IMR-90 (cell line): ENCODE results near the gene SLC25A5. TPM values are rescaled to one million over a fixed set of nuclear protein-coding genes. Genes with fewer than 3 reads are reported as not detected.

Source experiments
- ATAC-seq: fragments of 200-7000 bp; cut with Tn5 transposase; 2 replicates; pipeline ENCODE4 v1.9.1; 2020; ENCODE audit warnings: low read depth, mild to moderate bottlenecking, moderate library complexity
- BruUV-seq: library from RNA; stranded (reverse); fragments of 400-500 nt; replicated peaks from 2 replicates; lab custom pipeline; 2021; lab: Mats Ljungman, UMichigan
- CTCF ChIA-PET: fragments of 300-600 bp; formaldehyde crosslinking; extraction: SDS; loops from one replicate; lab custom pipeline; 2021; ENCODE audit warnings: antibody characterized with exemption; lab: Yijun Ruan, JAX
- POLR2A ChIA-PET: fragments of 300-600 bp; sonication (Branson Sonifier 250); formaldehyde crosslinking; loops from one replicate; lab custom pipeline; 2022; ENCODE audit warnings: antibody characterized with exemption; ENCODE audit not compliant: unreplicated experiment; lab: Charles Lee
- DNase-seq: peaks from one replicate; pipeline ENCODE4 v3.0.0; 2013
- H2AFZ ChIP-seq: replicated peaks from 2 replicates; pipeline ENCODE3; 2013; ENCODE audit warnings: low read length, mild to moderate bottlenecking; ENCODE audit not compliant: poor library complexity
- H2AK5ac ChIP-seq: 2 replicates; pipeline ENCODE4 v1.6.1; 2013; ENCODE audit warnings: low read depth, low read length, inconsistent platforms
- H2AK9ac ChIP-seq: replicated peaks from 2 replicates; pipeline ENCODE3; 2013; ENCODE audit warnings: mild to moderate bottlenecking, low read depth, low read length, moderate library complexity; ENCODE audit not compliant: poor library complexity
- H2BK120ac ChIP-seq: 2 replicates; pipeline ENCODE4 v1.6.1; 2013; ENCODE audit warnings: low read depth, low read length, inconsistent platforms
- H2BK15ac ChIP-seq: 3 replicates; pipeline ENCODE4 v1.6.1; 2013; ENCODE audit warnings: low read depth, low read length, inconsistent platforms
- H2BK20ac ChIP-seq: 2 replicates; pipeline ENCODE4 v1.6.1; 2013; ENCODE audit warnings: low read depth, mild to moderate bottlenecking, inconsistent platforms, low read length, moderate library complexity
- H2BK5ac ChIP-seq: 2 replicates; pipeline ENCODE4 v1.6.1; 2013; ENCODE audit warnings: mild to moderate bottlenecking, low read depth, low read length, inconsistent platforms; ENCODE audit not compliant: poor library complexity, severe bottlenecking
- H3K14ac ChIP-seq: replicated peaks from 2 replicates; pipeline ENCODE4 v1.6.1; 2013; ENCODE audit warnings: low read depth, low read length, inconsistent platforms
- H3K18ac ChIP-seq: 2 replicates; pipeline ENCODE4 v1.6.1; 2013; ENCODE audit warnings: low read depth, low read length, control low read depth
- H3K23ac ChIP-seq: 2 replicates; pipeline ENCODE4 v1.6.1; 2013; ENCODE audit warnings: low read depth, low read length, inconsistent platforms
- H3K27ac ChIP-seq: 2 replicates; pipeline ENCODE4 v1.5.1; 2013; ENCODE audit warnings: mild to moderate bottlenecking, control low read depth, low read length; ENCODE audit not compliant: insufficient read depth
- H3K27me3 ChIP-seq: 2 replicates; pipeline ENCODE4 v1.6.1; 2013; ENCODE audit warnings: low read length; ENCODE audit not compliant: control insufficient read depth, insufficient read depth
- H3K36me3 ChIP-seq: 2 replicates; pipeline ENCODE4 v1.6.1; 2013; ENCODE audit warnings: low read length, mixed read lengths; ENCODE audit not compliant: control insufficient read depth, insufficient read depth
- H3K4ac ChIP-seq: 2 replicates; pipeline ENCODE4 v1.6.1; 2013; ENCODE audit warnings: low read depth, low read length, inconsistent platforms
- H3K4me1 ChIP-seq: 2 replicates; pipeline ENCODE4 v1.6.1; 2013; ENCODE audit warnings: low read length, mixed read lengths; ENCODE audit not compliant: control insufficient read depth, insufficient read depth
- H3K4me2 ChIP-seq: 2 replicates; pipeline ENCODE4 v1.6.1; 2013; ENCODE audit warnings: low read depth, mild to moderate bottlenecking, control low read depth, low read length, moderate library complexity
- H3K4me3 ChIP-seq: 2 replicates; pipeline ENCODE4 v1.5.1; 2013; ENCODE audit warnings: low read depth, mild to moderate bottlenecking, control low read depth, low read length, moderate library complexity; ENCODE audit not compliant: insufficient read depth
- H3K56ac ChIP-seq: 2 replicates; pipeline ENCODE4 v1.6.1; 2013; ENCODE audit warnings: low read length, inconsistent platforms; ENCODE audit not compliant: insufficient read depth; ENCODE audit errors: extremely low read depth
- H3K79me1 ChIP-seq, 2 experiments: 2 replicates each; pipeline ENCODE4 v1.6.1; 2013; ENCODE audit warnings: low read length in 2 of 2, inconsistent platforms in 1 of 2, low read depth in 1 of 2
- H3K9ac ChIP-seq: 2 replicates; pipeline ENCODE4 v1.6.1; 2013; ENCODE audit warnings: low read depth, low read length, control low read depth
- H3K9me1 ChIP-seq: 2 replicates; pipeline ENCODE4 v1.6.1; 2013; ENCODE audit warnings: low read length, inconsistent platforms; ENCODE audit not compliant: insufficient read depth
- H3K9me3 ChIP-seq: 2 replicates; pipeline ENCODE4 v1.6.1; 2013; ENCODE audit warnings: low read length; ENCODE audit not compliant: control insufficient read depth, insufficient read depth
- H4K20me1 ChIP-seq: 2 replicates; pipeline ENCODE4 v1.6.1; 2013; ENCODE audit warnings: low read length, inconsistent platforms; ENCODE audit not compliant: insufficient read depth
- H4K5ac ChIP-seq: 2 replicates; pipeline ENCODE4 v1.6.1; 2013; ENCODE audit warnings: mild to moderate bottlenecking, low read depth, low read length, control low read depth
- H4K8ac ChIP-seq, 2 experiments: 2 replicates each; pipeline ENCODE4 v1.6.1; 2013; ENCODE audit warnings: low read depth in 2 of 2, low read length in 2 of 2, control low read depth in 1 of 2, inconsistent platforms in 1 of 2
- H4K91ac ChIP-seq: 2 replicates; pipeline ENCODE4 v1.6.1; 2013; ENCODE audit warnings: low read depth, low read length, inconsistent platforms; ENCODE audit not compliant: insufficient read depth
- CEBPB ChIP-seq: IDR thresholded peaks from 2 replicates; pipeline ENCODE4 v1.6.1; 2012; ENCODE audit warnings: low read depth, low read length, improper control_type of control experiment
- NFE2L2 ChIP-seq: fragments of 150-350 bp; IDR thresholded peaks from 2 replicates; pipeline ENCODE4 v1.6.1; 2016; ENCODE audit warnings: low read depth, mild to moderate bottlenecking, low read length
- WGBS, 2 experiments: methylation state at CpG; one replicate each; pipeline versions ENCODE4 v1.1.5 to v1.1.7; 2013; ENCODE audit warnings: missing lambda C conversion rate in 2 of 2; ENCODE audit not compliant: insufficient read length in 1 of 2; ENCODE audit errors: extremely low coverage in 2 of 2; 5-methylcytosine and 5-hydroxymethylcytosine counted together
- dilution Hi-C: fragments of 300-500 bp; cut with HindIII; formaldehyde crosslinking; loops from one replicate; pipeline ENCODE4 v1.14.3; 2018; ENCODE audit warnings: low sequenced_read_pairs; ENCODE audit not compliant: unreplicated experiment
- in situ Hi-C: fragments of 300-500 bp; cut with MboI; formaldehyde crosslinking; loops from 3 replicates; pipeline ENCODE4 v1.14.3; 2019; ENCODE audit warnings: low sequenced_read_pairs, inconsistent platforms, mixed read lengths
- intact Hi-C: fragments of 100-400 bp; cut with micrococcal nuclease; formaldehyde crosslinking; loops from 2 replicates; pipeline ENCODE4 v1.10.0; 2022
- polyA plus RNA-seq, 3 experiments: library from polyadenylated mRNA; depleted of rRNA; stranded (reverse); fragments of >200 nt; gene quantifications; 2 replicates each; pipeline ENCODE4 v1.2.3, GENCODE V29; 2012; ENCODE audit warnings: low replicate concordance in 1 of 3
- total RNA-seq: library from RNA; depleted of rRNA; stranded (reverse); fragments of >200 nt; gene quantifications from 2 replicates; pipeline ENCODE4 v1.2.3, GENCODE V29; 2012
- TF ChIP-seq, protein P1 (sequence below): conservative IDR thresholded peaks from 2 replicates; pipeline ENCODE4 v1.5.1; 2012; ENCODE audit warnings: mild to moderate bottlenecking, low read depth, low read length, improper control_type of control experiment

Gene SLC25A5
- total and polyA plus RNA-seq, 2 of the 4 experiments (the other 2 are of a cell fraction): 216 to 337 TPM

DNA sequence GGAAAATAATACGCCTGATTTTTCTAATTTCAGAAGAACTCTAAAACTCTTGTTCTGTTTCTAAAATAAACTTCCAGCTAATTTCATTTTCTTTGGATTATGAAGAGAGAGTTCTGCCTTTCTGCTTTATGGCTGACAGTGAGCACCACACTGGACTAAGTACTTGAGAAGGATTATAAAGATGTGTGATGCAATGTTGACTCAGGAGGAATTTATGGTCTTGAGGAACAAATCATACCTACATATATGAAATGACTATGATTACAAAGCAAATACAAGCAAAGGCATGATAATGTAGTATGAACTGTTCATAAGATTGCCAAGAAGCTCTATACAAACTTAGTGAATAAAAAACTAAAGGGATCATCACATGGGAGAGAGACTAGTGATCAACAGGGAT, 13.0 kb upstream of the SLC25A5 start:
- Histone ChIP-seq H3K79me1 (no peaks in the 10 kb centered on the region), H3K9ac (no peak overlapping the region), H3K4me1 (no peaks in the 10 kb centered on the region), H4K20me1 (no peaks in the 10 kb centered on the region), H3K27ac (no peak overlapping the region), H2BK120ac (no peak overlapping the region), H4K8ac (no peak overlapping the region), H3K4ac (no peak overlapping the region), H3K27me3 (no peaks in the 10 kb centered on the region), H4K5ac (no peak overlapping the region), H3K4me2 (no peak overlapping the region), H2BK5ac (no peak overlapping the region), H3K14ac (no peak overlapping the region), H2BK15ac (no peak overlapping the region), H2AK9ac (no peak overlapping the region), H3K23ac (no peak overlapping the region), H3K36me3 (no peaks in the 10 kb centered on the region; the same call in 1 of the 2 replicates), H3K56ac (no peak overlapping the region), H3K9me3 (no peaks in the 10 kb centered on the region), H2AK5ac (no peak overlapping the region), H3K18ac (no peak overlapping the region), H2BK20ac (no peak overlapping the region), H2AFZ (no peak overlapping the region), H3K9me1 (no peaks in the 10 kb centered on the region; the same call in 1 of the 2 replicates), H4K91ac (no peak overlapping the region), H3K4me3 (no peak overlapping the region)
- TF ChIP-seq CEBPB (peak; percentile 82), NFE2L2 (no peak)
- TF ChIP-seq, protein P1, sequence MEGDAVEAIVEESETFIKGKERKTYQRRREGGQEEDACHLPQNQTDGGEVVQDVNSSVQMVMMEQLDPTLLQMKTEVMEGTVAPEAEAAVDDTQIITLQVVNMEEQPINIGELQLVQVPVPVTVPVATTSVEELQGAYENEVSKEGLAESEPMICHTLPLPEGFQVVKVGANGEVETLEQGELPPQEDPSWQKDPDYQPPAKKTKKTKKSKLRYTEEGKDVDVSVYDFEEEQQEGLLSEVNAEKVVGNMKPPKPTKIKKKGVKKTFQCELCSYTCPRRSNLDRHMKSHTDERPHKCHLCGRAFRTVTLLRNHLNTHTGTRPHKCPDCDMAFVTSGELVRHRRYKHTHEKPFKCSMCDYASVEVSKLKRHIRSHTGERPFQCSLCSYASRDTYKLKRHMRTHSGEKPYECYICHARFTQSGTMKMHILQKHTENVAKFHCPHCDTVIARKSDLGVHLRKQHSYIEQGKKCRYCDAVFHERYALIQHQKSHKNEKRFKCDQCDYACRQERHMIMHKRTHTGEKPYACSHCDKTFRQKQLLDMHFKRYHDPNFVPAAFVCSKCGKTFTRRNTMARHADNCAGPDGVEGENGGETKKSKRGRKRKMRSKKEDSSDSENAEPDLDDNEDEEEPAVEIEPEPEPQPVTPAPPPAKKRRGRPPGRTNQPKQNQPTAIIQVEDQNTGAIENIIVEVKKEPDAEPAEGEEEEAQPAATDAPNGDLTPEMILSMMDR: no peak
- DNase-seq (peak; percentile 69), ATAC-seq (peak; percentile 27; the same call in 1 of the 2 replicates)
- no TSS peak for BruUV-seq
- POLR2A ChIA-PET: no interaction called here
- WGBS, 2 experiments: no CpG with 5 or more reads among the region's 1 CpG
- dilution Hi-C loops (no loop called here), intact Hi-C loops (no loop called here), in situ Hi-C loops (no loop called here)
- CTCF ChIA-PET: no interaction called here
